Measurements from ENCODE around the gene ANKRD27. TPM values are rescaled to one million over a fixed set of nuclear protein-coding genes. Genes with fewer than 3 reads are reported as not detected.
A peak's percentile ranks its signal among the peaks of the same experiment; 100 is the strongest.

ANKRD27 gene
- total and polyA plus RNA-seq, 2 donors (not counting 1 experiment from before 2014, with no cell fraction given), result 12.9 to 43.8 TPM

DNA sequence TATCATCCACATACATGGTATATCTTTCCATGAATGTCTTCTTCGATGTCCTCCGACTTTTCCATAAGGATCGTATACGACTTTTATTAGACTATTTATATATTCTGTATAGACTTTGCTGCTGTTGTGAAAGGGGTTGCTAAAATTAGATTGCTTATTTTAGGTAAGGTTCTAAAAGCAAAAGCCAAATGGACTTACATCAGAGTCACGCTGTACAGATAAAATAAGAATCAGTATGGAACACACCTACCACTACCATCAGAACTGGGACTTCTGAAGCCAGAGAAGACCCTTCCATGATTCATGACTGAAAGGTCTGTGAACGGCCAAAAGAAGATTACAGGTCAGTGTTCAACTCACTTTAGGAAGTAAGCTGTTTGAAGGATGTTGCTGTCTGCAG, 8.9 kb downstream of the ANKRD27 start:
- H3K4me1 Mint-ChIP-seq, result peaks cover 15% of the 10 kb centered on the region
- intact Hi-C loops (cut with micrococcal nuclease), result no loop called here
- no peaks in the 10 kb centered on the region for H3K9me3 Mint-ChIP-seq (ENCODE audit: insufficient read depth)
- Histone ChIP-seq H4K20me1 (ENCODE audit: control insufficient read depth, insufficient read depth, low read length, poor library complexity, severe bottlenecking) (peaks cover 36% of the 10 kb centered on the region), H3K4me2 (replicated peaks; ENCODE audit: low read depth, low read length, poor library complexity, severe bottlenecking) (no peak overlapping the region), H3K9me3 (ENCODE audit: control extremely low read depth in 1 of 3, control insufficient read depth in 2 of 3, insufficient read depth in 1 of 3, low read length in 2 of 3) (no peaks in the 10 kb centered on the region), H3K27ac (ENCODE audit: low read length in 2 of 2) (no peak overlapping the region), H3K4me1 (ENCODE audit: control insufficient read depth in 2 of 2, insufficient read depth in 2 of 2, low read length in 2 of 2) (peaks cover 0 to 10% of the 10 kb centered on the region in 2 donors), H2AFZ (ENCODE audit: insufficient read depth, low read depth, low read length, poor library complexity, severe bottlenecking) (no peak overlapping the region), H3K4me3 (ENCODE audit: control extremely low read depth in 1 of 5, extremely low read depth in 1 of 5, insufficient read depth in 1 of 5, low read depth in 2 of 5, low read length in 4 of 5) (no peak overlapping the region), H3K36me3 (replicated peaks in 1 of 2; ENCODE audit: control extremely low read depth in 1 of 2, control insufficient read depth in 1 of 2, extremely low read depth in 1 of 2, insufficient read depth in 2 of 2, low read length in 1 of 2) (peaks cover 1 to 8% of the 10 kb centered on the region in 2 experiments), H3K79me2 (ENCODE audit: control insufficient read depth, insufficient read depth, low read length) (peaks cover 72% of the 10 kb centered on the region), H3K9ac (ENCODE audit: low read length) (no peak overlapping the region), H3K27me3 (replicated peaks in 1 of 4; ENCODE audit: control extremely low read depth in 1 of 4, control insufficient read depth in 3 of 4, insufficient read depth in 4 of 4, low read length in 3 of 4) (no peaks in the 10 kb centered on the region)
- ChIA-PET CTCF (no interaction called here), POLR2A (no interaction called here)
- no peak overlapping the region for H3K27ac Mint-ChIP-seq
- H3K27me3 Mint-ChIP-seq, result no peaks in the 10 kb centered on the region
- no peak overlapping the region for H3K4me3 Mint-ChIP-seq
- DNase-seq, result no peak
- 100% methylated on average over 1 of the region's 6 CpGs for WGBS (ENCODE audit: insufficient coverage)
- ATAC-seq (ENCODE audit: low read depth), result no peak
- TF ChIP-seq, protein P1, sequence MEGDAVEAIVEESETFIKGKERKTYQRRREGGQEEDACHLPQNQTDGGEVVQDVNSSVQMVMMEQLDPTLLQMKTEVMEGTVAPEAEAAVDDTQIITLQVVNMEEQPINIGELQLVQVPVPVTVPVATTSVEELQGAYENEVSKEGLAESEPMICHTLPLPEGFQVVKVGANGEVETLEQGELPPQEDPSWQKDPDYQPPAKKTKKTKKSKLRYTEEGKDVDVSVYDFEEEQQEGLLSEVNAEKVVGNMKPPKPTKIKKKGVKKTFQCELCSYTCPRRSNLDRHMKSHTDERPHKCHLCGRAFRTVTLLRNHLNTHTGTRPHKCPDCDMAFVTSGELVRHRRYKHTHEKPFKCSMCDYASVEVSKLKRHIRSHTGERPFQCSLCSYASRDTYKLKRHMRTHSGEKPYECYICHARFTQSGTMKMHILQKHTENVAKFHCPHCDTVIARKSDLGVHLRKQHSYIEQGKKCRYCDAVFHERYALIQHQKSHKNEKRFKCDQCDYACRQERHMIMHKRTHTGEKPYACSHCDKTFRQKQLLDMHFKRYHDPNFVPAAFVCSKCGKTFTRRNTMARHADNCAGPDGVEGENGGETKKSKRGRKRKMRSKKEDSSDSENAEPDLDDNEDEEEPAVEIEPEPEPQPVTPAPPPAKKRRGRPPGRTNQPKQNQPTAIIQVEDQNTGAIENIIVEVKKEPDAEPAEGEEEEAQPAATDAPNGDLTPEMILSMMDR (IDR thresholded peaks at IDR 0.05), result no peak
- TF ChIP-seq EZH2 (IDR thresholded peaks at IDR 0.05; ENCODE audit: borderline replicate concordance, insufficient read depth, low read depth, low read length, poor library complexity, severe bottlenecking), result no peak

DNA sequence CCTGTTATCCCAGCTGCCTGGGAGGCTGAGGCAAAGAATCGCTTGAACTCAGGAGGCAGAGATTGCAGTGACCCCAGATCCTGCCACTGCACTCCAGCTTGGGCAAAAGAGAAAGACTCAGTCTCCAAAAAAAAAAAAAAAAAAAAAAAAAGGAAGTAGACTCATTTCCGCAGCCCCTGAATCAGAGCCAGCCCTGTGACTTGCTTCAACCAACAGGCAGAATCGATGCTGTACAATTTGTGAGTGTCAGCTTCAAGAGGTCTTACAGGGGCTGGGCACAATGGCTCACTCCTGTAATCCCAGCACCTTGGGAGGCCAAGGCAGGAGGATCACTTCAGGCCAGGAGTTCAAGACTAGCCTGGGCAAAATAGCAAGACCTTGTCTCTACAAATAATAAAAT, 12.8 kb downstream of the ANKRD27 start:
- Histone ChIP-seq H4K20me1 (ENCODE audit: control insufficient read depth, insufficient read depth, low read length, poor library complexity, severe bottlenecking) (peaks cover 21% of the 10 kb centered on the region), H3K27me3 (replicated peaks in 1 of 4; ENCODE audit: control extremely low read depth in 1 of 4, control insufficient read depth in 3 of 4, insufficient read depth in 4 of 4, low read length in 3 of 4) (no peaks in the 10 kb centered on the region), H3K9ac (ENCODE audit: low read length) (no peak overlapping the region), H3K27ac (ENCODE audit: low read length in 2 of 2) (no peak overlapping the region), H2AFZ (ENCODE audit: insufficient read depth, low read depth, low read length, poor library complexity, severe bottlenecking) (no peak overlapping the region), H3K4me3 (ENCODE audit: control extremely low read depth in 1 of 5, extremely low read depth in 1 of 5, insufficient read depth in 1 of 5, low read depth in 2 of 5, low read length in 4 of 5) (no peak overlapping the region), H3K36me3 (replicated peaks in 1 of 2; ENCODE audit: control extremely low read depth in 1 of 2, control insufficient read depth in 1 of 2, extremely low read depth in 1 of 2, insufficient read depth in 2 of 2, low read length in 1 of 2) (peaks cover 1 to 10% of the 10 kb centered on the region in 2 experiments), H3K9me3 (ENCODE audit: control extremely low read depth in 1 of 3, control insufficient read depth in 2 of 3, insufficient read depth in 1 of 3, low read length in 2 of 3) (no peaks in the 10 kb centered on the region), H3K79me2 (ENCODE audit: control insufficient read depth, insufficient read depth, low read length) (peaks cover 39% of the 10 kb centered on the region), H3K4me2 (replicated peaks; ENCODE audit: low read depth, low read length, poor library complexity, severe bottlenecking) (no peak overlapping the region), H3K4me1 (ENCODE audit: control insufficient read depth in 2 of 2, insufficient read depth in 2 of 2, low read length in 2 of 2) (peaks cover 0 to 10% of the 10 kb centered on the region in 2 donors)
- ATAC-seq (ENCODE audit: low read depth), result no peak
- Mint-ChIP-seq H3K4me3 (no peak overlapping the region), H3K27me3 (no peaks in the 10 kb centered on the region), H3K27ac (no peak overlapping the region), H3K9me3 (ENCODE audit: insufficient read depth) (no peaks in the 10 kb centered on the region), H3K4me1 (peaks cover 9% of the 10 kb centered on the region)
- POLR2A ChIA-PET, result no interaction called here
- TF ChIP-seq, protein P1 (IDR thresholded peaks at IDR 0.05), result no peak
- TF ChIP-seq EZH2 (IDR thresholded peaks at IDR 0.05; ENCODE audit: borderline replicate concordance, insufficient read depth, low read depth, low read length, poor library complexity, severe bottlenecking), result no peak
- 0% methylated on average over 1 of the region's 3 CpGs for WGBS (ENCODE audit: insufficient coverage)
- peak; percentile 39 for DNase-seq
- intact Hi-C loops (cut with micrococcal nuclease), result no loop called here
- CTCF ChIA-PET, result no interaction called here
